ENCODE measurements around the gene GARNL3. TPM values are rescaled to one million over a fixed set of nuclear protein-coding genes. Genes with fewer than 3 reads are reported as not detected.

Gene GARNL3
- total and polyA plus RNA-seq, 8 donors = 0.76 to 35.8 (median 7.5) TPM

DNA sequence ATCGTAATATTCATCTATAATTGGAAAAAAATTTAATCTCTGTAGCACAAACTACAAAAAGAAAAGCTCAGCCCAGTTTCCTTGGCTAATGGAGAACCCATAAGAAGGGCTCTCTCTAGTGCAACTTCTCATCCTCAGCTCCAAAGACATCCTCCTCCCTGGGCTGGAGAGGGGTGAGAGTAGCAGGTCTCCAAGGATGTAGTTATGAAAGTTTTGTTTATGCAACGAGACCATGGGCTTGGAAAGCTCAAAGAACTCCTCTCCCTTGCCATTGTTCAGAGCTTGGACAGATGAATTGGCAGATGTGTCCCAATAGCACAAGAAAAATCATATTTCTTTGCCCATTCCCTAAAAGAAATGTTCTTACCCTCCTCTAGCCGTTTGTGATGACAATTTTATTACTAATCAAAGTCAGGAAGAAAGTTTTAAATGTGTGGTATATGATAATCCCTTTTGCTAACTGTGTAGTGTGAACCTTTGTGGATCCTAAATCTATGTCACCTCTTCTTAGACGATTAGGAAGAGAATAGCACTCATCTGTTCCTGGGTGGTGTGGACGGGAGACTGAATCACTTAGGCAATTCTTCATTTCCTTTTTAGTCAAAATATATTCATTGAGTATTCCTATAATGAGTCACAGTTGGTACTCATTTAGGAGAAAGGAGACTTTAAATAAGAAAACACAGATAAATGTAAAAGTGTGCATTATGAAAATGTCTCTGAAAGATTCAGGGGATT, 52.2 kb downstream of the GARNL3 start:
- H3K27ac ChIP-seq = no peak overlapping the region
- peaks cover 0 to 21% (median 6%) of the 10 kb centered on the region in 4 donors for H3K4me1 ChIP-seq
- H3K36me3 ChIP-seq = peaks cover 0 to 54% (median 22%) of the 10 kb centered on the region in 4 donors
- no peak for TF ChIP-seq POLR2A (IDR thresholded peaks at IDR 0.05)
- TF ChIP-seq, protein P1, sequence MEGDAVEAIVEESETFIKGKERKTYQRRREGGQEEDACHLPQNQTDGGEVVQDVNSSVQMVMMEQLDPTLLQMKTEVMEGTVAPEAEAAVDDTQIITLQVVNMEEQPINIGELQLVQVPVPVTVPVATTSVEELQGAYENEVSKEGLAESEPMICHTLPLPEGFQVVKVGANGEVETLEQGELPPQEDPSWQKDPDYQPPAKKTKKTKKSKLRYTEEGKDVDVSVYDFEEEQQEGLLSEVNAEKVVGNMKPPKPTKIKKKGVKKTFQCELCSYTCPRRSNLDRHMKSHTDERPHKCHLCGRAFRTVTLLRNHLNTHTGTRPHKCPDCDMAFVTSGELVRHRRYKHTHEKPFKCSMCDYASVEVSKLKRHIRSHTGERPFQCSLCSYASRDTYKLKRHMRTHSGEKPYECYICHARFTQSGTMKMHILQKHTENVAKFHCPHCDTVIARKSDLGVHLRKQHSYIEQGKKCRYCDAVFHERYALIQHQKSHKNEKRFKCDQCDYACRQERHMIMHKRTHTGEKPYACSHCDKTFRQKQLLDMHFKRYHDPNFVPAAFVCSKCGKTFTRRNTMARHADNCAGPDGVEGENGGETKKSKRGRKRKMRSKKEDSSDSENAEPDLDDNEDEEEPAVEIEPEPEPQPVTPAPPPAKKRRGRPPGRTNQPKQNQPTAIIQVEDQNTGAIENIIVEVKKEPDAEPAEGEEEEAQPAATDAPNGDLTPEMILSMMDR (IDR thresholded peaks at IDR 0.05) = no peak
- TF ChIP-seq POLR2AphosphoS5 (IDR thresholded peaks at IDR 0.05) = no peak
- no peak for TF ChIP-seq EP300 (IDR thresholded peaks at IDR 0.05)
- no peaks in the 10 kb centered on the region for H3K27me3 ChIP-seq
- WGBS, 5 donors = 63 to 85% (median 79%) methylated on average over 5 of the region's 5 CpGs
- no peak overlapping the region for H3K4me3 ChIP-seq
- no peak for DNase-seq
- intact Hi-C loops (cut with DNase I; ENCODE audit: low total_unique reads) = no loop called here
- no peaks in the 10 kb centered on the region for H3K9me3 ChIP-seq

DNA sequence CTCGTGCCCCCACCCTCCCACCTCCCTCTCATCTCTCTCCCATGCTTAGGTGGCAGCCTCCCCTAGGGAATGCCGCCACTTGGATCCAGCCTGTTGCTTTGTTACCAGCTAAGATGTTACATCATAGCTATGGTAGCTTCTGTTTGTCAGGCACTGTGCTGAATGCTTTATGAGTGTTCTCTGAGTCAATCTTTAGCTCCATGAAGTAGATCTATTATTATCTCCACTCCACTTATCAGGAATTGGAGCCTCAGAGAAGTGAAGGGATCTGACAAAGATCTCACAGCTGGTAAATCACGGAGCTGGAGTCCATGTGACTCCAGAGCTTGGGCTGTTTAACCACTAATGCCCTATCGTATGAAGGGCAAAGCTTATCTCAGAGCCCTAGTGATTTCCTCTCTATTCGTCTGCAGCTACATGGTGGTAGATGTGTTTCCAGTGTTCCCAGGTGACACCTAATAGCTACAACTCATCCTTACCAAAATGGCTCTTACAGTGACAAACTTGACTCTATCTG, 54.1 kb downstream of the GARNL3 start:
- no peak for DNase-seq
- WGBS, 5 donors = 66 to 79% (median 75%) methylated on average over 5 of the region's 5 CpGs
- H3K36me3 ChIP-seq = peaks cover 0 to 47% (median 16%) of the 10 kb centered on the region in 4 donors
- no peak overlapping the region for H3K27ac ChIP-seq
- no peaks in the 10 kb centered on the region for H3K27me3 ChIP-seq
- H3K4me3 ChIP-seq = no peak overlapping the region
- intact Hi-C loops (cut with DNase I; ENCODE audit: low total_unique reads) = no loop called here
- TF ChIP-seq POLR2AphosphoS5 (IDR thresholded peaks at IDR 0.05) (no peak), POLR2A (IDR thresholded peaks at IDR 0.05) (no peak), EP300 (IDR thresholded peaks at IDR 0.05) (no peak)
- H3K9me3 ChIP-seq = no peaks in the 10 kb centered on the region
- H3K4me1 ChIP-seq = peaks cover 0 to 18% (median 2%) of the 10 kb centered on the region in 4 donors

DNA sequence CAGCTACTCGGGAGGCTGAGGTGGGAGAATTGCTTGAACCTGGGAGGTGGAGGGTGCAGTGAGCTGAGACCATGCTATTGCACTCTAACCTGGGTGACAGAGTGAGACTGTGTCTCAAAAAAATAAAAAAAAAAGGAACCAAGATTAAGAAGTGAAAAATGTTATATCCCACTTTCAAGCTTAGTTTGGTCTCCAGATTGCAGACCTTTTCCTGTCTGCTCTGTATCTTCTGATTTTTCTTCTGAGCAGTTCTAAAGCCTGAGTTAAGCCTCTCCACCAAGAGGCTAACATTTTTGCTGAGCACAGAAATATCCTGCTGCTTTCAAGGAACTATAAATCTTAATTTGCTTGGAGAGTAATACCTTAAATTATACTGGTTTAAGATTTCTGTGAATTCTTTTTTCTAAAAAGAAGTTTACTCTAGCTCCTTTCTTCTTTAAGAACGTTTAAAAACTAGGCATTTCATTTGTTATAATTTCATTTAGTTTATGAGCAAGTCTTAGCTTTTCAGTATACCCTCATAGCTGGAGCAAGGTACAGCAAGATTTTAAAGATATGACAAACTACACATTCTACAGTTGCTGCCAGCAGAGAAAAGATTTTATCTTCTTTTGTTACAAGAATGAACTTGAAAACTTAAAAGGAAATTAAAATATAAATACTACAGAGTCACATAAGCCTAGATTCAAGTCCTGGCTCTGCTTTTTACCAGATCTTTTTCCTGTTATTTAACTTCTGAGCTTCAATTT, 55.0 kb downstream of the GARNL3 start:
- DNase-seq = no peak
- Histone ChIP-seq H3K36me3 (peaks cover 0 to 39% (median 10%) of the 10 kb centered on the region in 4 donors), H3K4me3 (no peak overlapping the region), H3K4me1 (peaks cover 0 to 18% (median 2%) of the 10 kb centered on the region in 4 donors), H3K27me3 (no peaks in the 10 kb centered on the region), H3K9me3 (no peaks in the 10 kb centered on the region), H3K27ac (no peak overlapping the region)
- TF ChIP-seq POLR2A (IDR thresholded peaks at IDR 0.05) = no peak
- no peak for TF ChIP-seq POLR2AphosphoS5 (IDR thresholded peaks at IDR 0.05)
- TF ChIP-seq, protein P1 (IDR thresholded peaks at IDR 0.05) = no peak
- intact Hi-C loops (cut with DNase I; ENCODE audit: low total_unique reads) = no loop called here
- 54 to 72% (median 62%) methylated on average over 2 of the region's 2 CpGs for WGBS, 5 donors

DNA sequence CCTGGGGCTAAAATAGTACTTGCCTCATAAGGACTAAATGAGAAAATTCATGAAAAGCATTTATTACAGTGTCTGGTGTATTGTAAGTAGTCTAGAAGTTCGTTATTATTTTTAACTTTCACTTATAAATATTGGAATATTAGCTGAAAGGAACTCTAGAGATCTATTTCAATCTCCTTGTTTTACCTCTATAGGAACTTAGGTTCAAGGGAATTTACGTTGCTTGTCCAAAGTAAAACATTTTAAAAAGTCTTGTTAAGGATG, 55.5 kb downstream of the GARNL3 start:
- 63 to 80% (median 72%) methylated on average over 2 of the region's 2 CpGs for WGBS, 5 donors
- intact Hi-C loops (cut with DNase I; ENCODE audit: low total_unique reads) = no loop called here
- TF ChIP-seq, protein P1 (IDR thresholded peaks at IDR 0.05) = no peak
- TF ChIP-seq EP300 (IDR thresholded peaks at IDR 0.05) = no peak
- TF ChIP-seq POLR2AphosphoS5 (IDR thresholded peaks at IDR 0.05) = no peak
- TF ChIP-seq POLR2A (IDR thresholded peaks at IDR 0.05) = no peak
- Histone ChIP-seq H3K4me1 (peaks cover 0 to 18% (median 2%) of the 10 kb centered on the region in 4 donors), H3K9me3 (no peaks in the 10 kb centered on the region), H3K27me3 (no peaks in the 10 kb centered on the region), H3K27ac (no peak overlapping the region), H3K36me3 (peaks cover 0 to 34% (median 8%) of the 10 kb centered on the region in 4 donors), H3K4me3 (no peak overlapping the region)
- DNase-seq = no peak
